Hindlimb muscle (tissue), 1 donor: Measurements from ENCODE around the gene PFKL. TPM values are rescaled to one million over a fixed set of nuclear protein-coding genes. Genes with fewer than 3 reads are reported as not detected.
"Not testable (repeated sequence)": the region's sequence is repeated elsewhere in the genome, so short reads cannot be mapped to it uniquely, and the experiment has no call there.

ENCODE experiments used
- DNase-seq: peaks from one replicate; pipeline ENCODE4 v3.0.0-alpha.2; 2013
- polyA plus RNA-seq: library from polyadenylated mRNA; unstranded; fragments of 120-200 nt; gene quantifications from one replicate; pipeline ENCODE4 v1.2.1, GENCODE V29; 2013; ENCODE audit not compliant: insufficient read length

Gene PFKL
- polyA plus RNA-seq, 1 donor: 65.1 TPM

DNA sequence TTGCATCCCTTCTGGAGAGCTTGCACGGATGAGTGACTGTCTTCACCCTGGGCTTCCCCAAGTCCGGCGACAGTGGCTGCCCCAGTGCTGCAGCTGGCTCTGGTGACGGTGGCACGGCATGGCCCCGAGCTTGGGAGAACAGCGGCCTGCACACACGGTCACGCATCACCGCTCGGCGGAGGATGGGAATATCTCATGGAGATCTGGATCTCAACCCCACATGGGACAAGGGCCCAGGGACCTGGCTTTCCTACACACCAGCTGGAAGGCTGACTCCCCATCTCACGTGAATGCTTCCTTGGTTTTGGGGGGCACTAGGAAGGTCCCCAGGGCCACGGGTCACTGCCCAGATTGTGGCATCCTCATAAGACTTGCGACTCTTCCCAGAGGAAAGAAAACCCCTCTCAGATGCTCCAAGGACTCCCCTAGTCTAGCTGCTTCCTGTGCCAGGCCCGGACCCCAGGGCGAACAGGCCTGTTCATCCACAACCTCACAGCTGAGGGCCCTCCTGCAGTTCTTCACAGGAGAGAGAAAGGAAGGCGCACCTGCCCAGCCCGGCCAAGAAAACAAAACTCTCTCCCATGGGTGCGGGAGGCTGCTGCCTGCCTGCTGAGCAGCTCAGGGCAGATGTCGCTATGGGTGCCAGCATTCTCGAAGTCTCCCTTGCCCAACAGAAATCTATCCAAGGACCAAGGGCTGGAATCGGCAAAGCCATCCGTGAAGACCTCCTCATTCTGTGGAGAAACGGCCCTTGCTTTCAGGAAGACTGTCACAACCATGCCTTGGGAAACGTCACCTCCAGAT is 29.4 kb downstream of the PFKL start:
- no peak for DNase-seq

DNA sequence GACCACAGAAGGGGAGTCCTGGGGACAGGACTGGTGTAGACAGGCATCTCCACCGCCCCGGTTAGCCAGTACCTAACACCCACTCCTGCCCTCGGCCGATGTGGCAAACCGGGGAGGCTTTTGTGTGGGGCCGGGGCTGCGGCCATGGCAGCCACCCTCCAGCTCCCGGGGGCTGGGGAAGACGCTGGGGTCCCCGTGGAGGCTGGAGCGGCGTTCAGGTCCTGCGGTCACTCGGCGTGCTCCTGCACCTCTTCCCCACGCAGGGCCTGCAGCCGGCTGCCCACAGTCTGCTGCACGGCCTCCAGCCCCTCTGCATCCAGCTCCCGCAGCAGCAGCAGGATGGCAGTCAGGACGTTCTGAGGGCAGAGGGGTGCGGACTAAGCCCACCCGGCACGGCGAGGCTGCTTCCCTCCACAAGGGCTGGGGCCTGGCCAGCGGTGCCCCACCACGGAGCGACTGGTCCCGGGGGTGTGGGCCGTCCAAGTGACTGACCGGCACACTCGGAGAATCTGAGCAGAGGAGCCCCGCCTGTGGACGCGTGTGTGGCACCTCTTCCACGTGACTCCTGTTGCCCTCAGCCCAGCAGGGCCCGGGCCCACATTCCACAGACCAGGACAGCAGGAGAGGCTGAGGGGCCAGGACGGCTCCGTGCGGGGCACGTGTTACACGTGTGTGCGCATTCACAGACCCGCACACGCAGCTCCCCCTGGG is 30.3 kb downstream of the PFKL start:
- DNase-seq: no peak

DNA sequence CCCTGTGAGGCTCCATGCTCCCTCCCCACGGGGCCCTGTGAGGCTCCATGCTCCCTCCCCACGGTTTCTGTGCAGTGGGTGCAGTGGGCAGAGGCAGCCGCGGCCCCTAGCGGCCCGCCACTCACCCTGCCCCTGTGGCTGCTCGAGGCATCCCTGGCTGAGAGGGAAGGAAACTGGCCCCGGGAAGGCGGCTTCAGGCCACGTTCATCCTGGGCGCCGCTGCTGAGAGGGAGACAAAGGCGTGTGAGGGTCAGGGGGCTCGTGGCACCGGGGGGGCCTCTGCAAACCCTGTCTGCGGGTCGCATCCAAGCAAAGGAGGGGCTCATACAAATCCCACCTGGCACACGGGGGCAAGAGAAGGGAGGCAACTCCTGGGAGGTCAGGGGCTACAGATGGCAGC is 30.8 kb downstream of the PFKL start:
- no peak for DNase-seq

DNA sequence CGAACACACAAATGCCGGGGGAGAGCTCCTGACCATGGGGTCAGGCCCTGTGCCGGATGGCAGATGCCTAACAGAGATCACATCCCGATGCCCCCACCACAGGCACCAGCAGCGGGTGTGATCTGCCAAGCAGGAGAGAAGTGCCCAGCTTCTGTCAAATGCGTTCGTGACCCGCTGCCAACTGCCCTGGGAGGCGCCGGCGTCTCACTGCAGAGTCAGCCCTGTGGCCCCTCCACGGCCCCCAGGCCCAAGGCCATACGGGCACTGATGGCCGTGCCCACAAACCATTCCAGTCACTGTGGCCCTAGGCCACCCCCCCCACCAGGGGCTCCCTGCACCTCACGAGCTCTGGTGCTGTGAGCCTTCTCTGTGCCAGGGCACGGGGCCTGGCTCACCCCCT is 31.4 kb downstream of the PFKL start:
- DNase-seq: no peak

DNA sequence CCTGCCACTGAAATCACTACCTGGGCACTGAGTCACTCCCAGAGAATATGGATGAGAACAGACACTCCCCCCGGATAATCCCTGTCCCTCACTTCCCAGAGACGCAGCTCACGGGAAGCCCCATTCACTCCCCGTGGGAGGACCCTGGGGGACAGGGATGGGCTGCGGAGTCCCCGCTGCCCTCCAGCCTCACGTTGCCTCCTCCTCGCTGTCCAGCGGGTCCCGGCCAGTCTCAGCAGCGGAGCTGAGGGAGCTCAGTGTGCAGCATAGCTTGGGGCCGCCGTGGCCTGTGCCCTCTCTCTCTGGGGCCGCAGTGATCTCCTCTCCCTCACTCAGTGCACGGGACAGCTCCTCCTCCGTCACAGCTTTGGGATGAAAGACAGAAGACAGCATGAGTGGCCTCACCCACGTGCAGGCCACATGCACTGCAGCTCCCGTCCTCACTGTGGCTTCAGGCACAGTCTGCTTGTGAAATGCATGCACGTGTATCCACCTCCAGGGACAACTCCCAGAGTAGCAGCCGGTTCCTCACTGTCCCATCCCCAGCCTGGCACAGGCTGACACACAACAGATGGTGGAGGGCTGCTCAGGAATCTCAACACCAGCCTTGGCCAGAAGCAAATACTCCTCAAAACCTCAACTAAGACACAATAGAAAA is 31.9 kb downstream of the PFKL start:
- DNase-seq: no peak

DNA sequence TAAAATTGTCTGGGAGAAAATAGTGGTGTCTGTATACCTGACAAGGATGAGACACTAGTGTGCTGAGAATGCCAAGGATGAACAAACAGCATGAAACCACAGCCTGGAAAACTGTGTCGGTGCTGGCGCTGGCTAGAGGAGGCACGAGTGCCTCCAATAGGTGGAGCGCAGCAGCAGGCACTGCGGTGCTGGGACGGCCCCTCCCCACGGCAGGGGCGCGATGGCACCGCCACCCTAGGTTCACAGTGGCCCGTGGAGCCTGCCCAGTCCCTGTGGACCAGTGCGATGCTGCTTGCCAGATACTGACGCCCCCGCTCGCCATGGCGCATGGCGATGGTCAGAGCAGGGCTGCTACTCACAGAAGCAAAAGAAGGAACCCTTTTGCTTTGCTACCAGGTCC is 32.5 kb downstream of the PFKL start:
- no peak for DNase-seq

DNA sequence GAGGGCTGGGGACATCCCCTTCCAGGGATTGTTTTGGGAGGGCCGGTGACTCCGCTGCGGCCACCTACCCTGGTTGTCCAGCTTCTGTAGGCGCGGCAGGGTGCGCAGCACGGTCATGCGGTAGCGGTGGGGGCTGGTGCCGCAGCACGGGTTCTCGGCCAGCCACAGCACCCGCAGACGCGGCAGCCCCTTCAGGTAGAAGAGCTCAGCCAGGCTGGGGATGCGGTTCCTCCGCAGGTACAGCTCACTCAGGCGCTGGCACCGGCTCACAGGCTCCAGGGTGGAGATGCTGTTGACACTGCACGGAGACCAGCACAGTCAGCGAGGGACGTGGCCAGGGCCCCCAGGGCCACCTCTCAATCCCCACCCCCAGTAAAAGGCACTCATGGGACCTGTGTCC is 33.1 kb downstream of the PFKL start:
- DNase-seq: no peak

DNA sequence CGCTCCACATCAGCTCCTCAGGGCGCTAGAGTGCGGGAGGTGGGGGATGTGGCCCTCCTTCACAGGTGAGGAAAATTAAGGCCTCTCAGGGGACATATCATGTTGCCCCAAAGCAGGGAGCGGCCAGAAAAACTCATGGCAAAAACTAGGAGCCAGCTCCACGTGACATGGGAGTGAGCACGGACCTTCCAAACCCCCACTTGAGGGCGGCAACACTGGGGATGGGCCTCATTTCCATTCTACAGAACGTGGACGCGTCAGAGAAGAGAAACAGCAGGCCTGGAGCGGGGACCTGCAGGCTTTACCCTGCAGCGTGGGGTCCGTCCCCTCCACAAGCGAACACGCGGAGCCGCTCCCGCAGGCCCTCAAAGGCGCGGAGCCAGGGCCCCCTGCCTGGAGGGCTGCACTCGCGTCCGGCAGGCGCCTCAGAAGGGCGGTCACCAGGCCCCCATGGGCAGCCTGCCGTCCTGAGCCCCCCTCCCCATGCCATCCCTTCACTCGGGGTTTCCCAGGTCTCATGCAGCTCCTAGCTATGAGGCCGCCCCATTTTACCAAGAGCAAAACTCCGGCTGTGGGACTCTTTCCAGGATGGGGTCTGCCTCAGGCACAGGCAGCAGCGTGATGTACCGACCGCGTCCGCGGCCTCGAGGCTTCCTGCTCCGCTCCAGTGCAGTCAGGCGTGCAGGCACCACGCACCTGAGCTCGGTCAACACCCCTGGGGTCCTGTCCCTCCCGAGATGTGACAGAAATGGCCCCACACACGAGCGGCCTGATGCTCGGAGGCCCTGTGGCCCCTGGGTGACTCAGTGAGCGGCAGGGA is 33.9 kb downstream of the PFKL start:
- no peak for DNase-seq

DNA sequence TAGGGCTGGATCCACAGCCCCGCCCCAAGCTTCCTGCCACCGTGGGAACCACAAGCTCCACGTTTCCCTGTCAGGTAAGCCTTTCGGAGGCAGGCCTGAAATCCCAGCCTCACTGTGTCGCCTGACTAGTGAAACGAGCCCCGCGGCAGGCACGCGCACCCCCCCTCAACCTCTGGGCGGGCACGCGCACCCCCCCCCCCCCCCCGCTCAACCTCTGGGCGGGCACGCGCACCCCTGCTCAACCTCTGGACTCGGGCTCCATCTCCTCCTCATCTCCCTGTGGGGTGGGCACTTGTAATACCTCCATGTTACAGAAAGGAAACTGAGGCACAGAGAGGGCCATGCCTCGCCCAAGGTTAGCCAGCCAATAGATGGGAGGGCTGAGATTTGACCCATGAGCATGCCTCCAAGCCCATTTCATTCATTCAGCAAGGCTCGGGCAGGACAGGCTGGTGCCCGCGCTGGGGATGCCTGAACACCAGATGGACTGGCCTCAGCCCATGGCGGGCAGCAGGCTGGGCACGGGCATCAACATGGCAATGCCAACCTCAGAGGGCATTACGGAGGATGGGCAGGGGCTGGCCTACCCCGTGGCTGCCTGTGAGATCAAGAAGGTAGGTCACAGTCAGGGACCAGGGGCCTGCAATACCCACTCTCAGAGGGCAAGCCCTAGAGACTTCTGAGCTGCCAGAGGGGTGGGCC is 34.6 kb downstream of the PFKL start:
- DNase-seq: no peak

DNA sequence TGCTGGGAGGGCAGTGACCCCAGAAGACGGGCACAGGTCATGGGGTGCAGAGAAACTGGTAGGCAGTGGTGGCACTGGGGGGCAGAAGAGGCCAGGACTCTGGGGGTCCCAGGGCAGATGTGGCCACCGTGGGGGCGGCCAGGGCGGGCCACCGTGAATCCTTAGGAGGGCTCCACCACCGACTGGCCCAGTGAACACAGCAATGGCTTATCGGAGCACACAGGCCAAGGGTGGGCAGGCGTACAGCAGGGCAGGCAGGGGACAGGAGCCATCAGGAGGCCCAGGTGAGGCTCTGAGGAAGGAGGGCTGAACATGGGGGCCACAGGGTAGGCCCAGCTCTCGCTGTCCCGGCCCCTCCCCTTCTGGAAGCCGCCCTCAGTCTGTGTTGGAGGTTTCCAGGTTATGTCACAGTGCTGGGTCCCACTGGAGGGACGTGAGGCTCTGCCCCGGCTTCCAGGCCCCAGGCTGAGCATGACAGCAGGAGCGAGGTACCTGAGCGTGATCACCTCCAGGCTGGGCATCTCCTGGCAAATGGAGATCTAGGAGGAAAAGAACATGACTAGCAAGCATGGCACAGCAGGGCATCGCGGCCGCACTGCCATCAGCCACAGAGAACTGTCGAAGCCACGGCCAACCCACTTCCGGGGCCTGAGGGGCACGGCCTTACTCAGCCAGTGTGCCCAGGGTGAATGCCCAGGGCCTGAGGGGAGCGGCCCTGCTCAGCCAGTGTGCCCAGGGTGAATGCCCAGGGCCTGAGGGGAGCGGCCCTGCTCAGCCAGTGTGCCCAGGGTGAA is 35.6 kb downstream of the PFKL start:
- DNase-seq: no peak

DNA sequence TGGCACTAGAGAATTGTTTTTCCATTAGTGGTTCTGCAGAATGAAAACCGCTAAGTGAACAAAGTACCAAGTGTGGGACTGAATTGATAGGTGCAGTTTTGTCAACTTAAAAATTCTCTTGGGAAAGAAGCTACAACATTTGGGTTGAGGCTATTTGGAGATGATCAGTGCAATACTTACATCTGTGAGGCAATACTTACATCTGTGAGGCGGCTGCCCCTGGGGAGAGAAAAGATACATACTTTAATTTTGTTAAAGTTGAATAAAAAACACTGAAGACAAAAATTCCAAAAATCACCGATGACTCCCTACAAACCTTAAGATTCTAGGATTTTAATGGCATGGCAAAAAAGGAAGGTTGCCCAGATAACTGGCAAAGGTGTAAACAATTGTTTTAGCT is 37.6 kb downstream of the PFKL start:
- DNase-seq: no peak

DNA sequence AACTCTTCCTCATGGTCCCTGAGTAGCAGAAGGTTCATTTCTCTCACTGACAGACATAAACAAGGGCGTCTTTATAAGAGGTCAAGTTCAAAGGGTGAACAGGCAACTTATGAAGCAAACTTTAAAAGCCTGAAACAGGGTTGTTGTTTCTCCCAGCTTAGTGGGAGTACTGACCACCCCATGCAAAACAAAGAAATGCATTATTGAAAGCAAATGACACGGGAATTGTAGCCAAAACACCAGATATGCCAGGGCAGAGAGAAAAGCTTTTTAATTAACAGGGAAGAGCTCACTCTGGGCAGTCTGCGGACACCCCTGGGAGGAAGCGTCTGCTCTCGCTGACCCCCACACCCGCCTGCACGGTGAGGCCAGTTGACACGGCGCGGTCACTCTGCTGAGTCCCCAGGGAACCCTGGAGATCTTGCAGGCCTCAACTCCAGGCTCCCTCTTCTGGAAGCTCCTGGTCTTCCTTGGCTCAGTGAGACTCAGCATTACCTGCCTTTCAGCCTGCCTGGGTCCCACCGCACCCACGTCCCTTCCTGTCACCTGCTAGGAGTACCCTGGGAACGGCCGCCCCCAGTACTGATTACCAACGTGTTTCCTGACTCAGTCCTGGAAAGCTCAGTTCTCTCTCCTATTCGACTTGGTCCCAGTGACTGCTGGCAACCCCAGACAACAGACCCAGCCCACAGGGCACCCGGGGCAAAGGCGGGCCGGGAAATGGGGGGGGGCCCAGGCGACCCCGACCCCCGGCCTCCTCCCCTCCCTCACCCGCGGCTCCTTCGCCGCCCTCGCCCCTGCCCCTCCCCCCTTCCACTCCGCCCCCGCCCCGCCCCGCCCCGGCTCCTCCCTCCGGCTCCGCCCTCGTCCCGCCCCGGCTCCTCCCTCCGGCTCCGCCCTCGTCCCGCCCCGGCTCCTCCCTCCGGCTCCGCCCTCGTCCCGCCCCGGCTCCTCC is 38.4 kb downstream of the PFKL start:
- peak; percentile 63 for DNase-seq

DNA sequence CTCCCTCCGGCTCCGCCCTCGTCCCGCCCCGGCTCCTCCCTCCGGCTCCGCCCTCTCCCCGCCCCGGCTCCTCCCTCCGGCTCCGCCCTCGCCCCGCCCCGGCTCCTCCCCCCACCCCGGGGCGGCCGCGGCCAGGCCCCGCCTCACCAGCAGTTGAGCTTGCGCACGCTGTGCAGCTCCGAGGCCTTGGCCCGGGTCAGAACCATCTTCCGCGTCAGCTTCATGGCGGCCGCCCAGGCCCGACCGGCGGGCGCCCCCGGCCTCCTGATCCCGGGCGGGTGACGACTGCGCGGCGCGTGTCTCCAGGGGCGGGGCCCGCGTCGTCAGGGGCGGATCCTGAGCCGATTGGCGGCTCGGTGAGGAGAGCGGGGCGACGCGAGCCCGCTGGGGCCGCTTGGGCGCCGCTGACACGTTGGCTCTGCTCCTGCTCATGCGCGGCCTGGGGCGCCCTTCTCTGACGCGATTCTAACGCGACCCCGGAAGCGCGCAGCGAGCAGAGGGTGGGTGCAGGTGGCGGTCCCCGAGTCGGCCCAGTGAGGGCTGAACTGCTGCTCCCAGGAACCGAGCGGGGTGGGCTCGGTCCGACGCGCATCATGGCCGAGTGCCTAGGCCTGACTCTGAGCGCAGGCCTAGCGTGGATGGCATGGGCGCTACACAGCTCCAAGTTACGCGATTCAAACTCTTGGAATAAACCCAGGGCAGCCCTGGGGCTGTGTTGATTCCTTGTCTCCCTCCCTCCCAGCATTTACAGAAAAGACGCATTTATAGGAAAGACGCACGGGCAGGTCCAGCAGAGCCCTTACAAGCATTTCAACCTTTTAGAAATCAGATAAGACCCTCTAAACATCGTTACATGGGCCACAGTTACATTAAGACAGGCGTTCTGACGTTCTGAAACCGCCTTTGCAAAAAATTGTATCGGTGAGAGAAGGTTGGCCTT is 39.4 kb downstream of the PFKL start, which contains the start of gene CFAP410:
TSS of gene CFAP410 (minus strand) at position 420 of the 940 bp plus-strand sequence. CDS start at position 224, 196 bp downstream.
- DNase-seq: peak; percentile 97

DNA sequence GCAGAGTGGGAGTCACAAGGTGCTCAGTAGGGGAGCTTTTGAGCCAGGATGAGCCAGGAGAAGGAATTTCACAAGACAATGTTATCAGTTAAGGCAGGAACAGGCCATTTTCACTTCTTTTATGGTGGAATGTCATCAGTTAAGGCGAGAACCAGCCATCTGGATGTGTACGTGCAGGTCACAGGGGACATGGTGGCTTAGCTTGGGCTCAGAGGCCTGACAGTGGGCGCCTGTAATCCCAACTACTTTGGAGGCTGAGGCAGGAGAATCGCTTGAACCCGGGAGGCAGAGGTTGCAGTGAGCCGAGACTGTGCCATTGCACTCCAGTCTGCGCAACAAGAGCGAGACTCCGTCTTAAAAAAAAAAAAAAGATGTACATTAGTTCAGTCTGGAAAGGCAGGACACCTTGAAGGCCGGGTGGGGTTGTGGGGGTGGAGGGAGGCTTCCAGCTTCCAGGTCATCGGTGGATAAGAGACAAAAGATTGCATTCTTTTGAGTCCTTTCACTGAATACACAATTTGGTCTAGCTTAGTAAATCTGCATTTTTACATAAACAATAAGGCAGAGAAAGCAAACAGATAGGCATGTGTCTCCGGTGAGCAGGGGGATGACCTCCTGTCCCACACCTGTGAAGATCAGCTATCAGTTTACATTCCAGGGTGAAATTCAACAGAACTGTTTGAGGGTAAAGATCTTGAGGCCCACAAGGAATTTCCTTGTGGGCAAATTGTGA is 42.0 kb downstream of the PFKL start:
- DNase-seq: not testable (repeated sequence)

DNA sequence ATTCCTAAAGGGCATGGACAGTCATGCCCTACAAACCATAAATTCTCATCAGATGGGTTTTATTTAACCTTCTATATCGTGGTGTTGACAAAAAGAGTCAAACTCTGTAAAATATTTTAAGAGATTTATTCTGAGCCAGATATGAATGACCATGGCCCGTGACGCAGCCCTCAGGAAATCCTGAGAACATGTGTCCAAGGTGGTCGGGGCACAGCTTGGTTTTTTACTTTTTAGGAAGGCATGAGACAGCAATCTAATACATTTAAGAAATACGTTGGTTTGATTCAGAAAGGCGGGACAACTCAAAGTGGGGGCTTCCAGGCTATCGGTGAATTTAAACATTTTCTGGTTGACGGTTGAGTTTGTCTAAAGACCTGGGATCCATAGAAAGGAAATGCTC is 43.1 kb downstream of the PFKL start:
- not testable (repeated sequence) for DNase-seq

DNA sequence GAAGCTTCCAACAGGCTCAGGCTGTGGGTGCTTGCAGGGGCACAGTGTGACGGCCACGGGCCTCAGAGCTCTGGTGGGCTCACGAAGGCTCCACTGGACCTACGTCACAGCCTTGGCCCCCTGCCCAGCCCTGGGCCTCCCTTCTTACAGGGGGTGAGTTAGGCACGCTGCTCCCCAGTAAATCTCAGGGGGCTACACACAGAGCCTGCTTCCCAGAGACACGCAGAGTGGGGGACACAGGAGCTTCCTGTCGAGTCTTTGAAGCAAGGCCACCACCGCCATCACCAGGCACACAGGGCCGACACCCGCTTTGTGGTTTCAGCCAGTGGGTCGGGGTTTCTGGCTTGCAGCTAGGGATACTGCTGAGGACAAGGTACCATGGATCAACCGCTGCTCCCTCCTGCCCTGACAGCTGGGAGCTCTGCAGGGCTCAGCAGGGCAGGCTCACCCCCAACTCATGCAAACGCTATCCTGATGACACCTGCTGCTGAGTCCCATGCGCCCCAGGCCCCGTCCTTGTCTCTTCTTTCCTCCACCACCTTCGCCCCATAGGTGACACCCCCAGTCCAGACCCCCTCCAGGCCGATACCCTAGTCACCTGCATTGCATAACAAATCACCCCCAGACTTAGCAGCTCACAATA is 44.8 kb downstream of the PFKL start:
- DNase-seq: no peak

DNA sequence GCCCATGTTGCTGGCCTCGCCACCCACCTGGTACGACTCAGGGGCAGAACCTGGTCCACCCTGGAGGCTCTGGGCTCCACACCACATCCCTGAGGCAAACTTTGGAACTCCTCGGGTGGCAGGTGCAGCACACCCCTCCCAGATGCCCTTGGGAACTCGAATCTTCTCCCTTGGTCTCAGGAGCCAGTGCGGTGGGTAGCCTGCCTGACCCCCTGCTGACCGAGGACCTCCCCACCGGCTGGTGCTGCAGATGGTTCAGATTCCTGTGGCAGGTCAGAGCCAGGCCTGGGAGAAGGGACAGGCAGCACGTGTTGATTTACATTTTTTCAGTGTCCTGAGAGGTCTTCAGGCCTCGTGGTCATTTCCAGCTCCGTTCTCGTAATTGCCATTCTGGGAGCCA is 45.6 kb downstream of the PFKL start:
- DNase-seq: no peak
